ENCODE measurements around the gene WNT11.

The WNT11 gene

GRCh38 chr11:76139314-76139713, 67.0 kb downstream of the WNT11 start:
- in situ Hi-C loops (cut with MboI; ENCODE audit: low sequenced_read_pairs, unreplicated experiment): loop anchor here (25.0 kb wide), 1 partner anchor 427 kb away; the partner anchor contains the start of gene MOGAT2
- TF ChIP-seq CTCF (IDR thresholded peaks at IDR 0.05; ENCODE audit: borderline replicate concordance, control extremely low read depth, extremely low read depth, insufficient read depth, missing control alignments): no peak
- no peak for DNase-seq (ENCODE audit: low spot score)

Data from GM13976 (cell line).